GM12878 (cell line): Measurements from ENCODE around the gene TM6SF1. TPM values are rescaled to one million over a fixed set of nuclear protein-coding genes. Genes with fewer than 3 reads are reported as not detected.
A peak's percentile ranks its signal among the peaks of the same experiment; 100 is the strongest.

Experiments
- BHLHE40 ChIP-seq, 2 experiments: fragments of 450-650 bp in 1 of 2; IDR thresholded peaks; 2 replicates each; pipeline ENCODE4 v1.6.1; 2011 to 2017; ENCODE audit warnings: low read depth in 2 of 2, borderline replicate concordance in 1 of 2, improper control_type of control experiment in 1 of 2, low read length in 1 of 2, mild to moderate bottlenecking in 1 of 2
- EP300 ChIP-seq, 2 experiments: fragments of 150-350 bp in 1 of 2; IDR thresholded peaks; 2 replicates each; pipeline ENCODE4 v1.6.1; 2011 to 2012; ENCODE audit warnings: low read depth in 2 of 2, low read length in 2 of 2, borderline replicate concordance in 1 of 2, improper control_type of control experiment in 1 of 2, inconsistent platforms in 1 of 2; ENCODE audit not compliant: control insufficient read depth in 1 of 2
- GABPA ChIP-seq: IDR thresholded peaks from 2 replicates; pipeline ENCODE4 v1.6.1; 2014; ENCODE audit warnings: antibody characterized with exemption, low read depth, mild to moderate bottlenecking, inconsistent platforms
- HCFC1 ChIP-seq: fragments of 150-350 bp; IDR thresholded peaks from 2 replicates; pipeline ENCODE4 v1.6.1; 2014; ENCODE audit warnings: low read length
- IRF3 ChIP-seq: fragments of 450-650 bp; IDR thresholded peaks from 2 replicates; pipeline ENCODE4 v1.6.1; 2014; ENCODE audit warnings: mild to moderate bottlenecking
- IRF4 ChIP-seq: IDR thresholded peaks from 2 replicates; pipeline ENCODE4 v1.6.1; 2011; ENCODE audit warnings: low read depth, low read length
- MYB ChIP-seq: fragments of 150-350 bp; IDR thresholded peaks from 2 replicates; pipeline ENCODE4 v1.6.1; 2014; ENCODE audit warnings: mild to moderate bottlenecking, low read depth, low read length, borderline replicate concordance
- NR2C2 ChIP-seq: IDR thresholded peaks from 2 replicates; pipeline ENCODE4 v1.6.1; 2011; ENCODE audit warnings: borderline replicate concordance, low read depth; ENCODE audit not compliant: control insufficient read depth, insufficient read length
- PAX8 ChIP-seq: fragments of 450-650 bp; IDR thresholded peaks from 2 replicates; pipeline ENCODE4 v1.6.1; 2017; ENCODE audit warnings: mild to moderate bottlenecking, moderate library complexity
- PKNOX1 ChIP-seq: fragments of 450-650 bp; IDR thresholded peaks from 2 replicates; pipeline ENCODE4 v1.6.1; 2016; ENCODE audit warnings: mild to moderate bottlenecking
- RAD51 ChIP-seq: fragments of 450-650 bp; IDR thresholded peaks from 2 replicates; pipeline ENCODE4 v1.6.1; 2016; ENCODE audit warnings: moderate library complexity, mild to moderate bottlenecking, inconsistent platforms
- SMAD1 ChIP-seq: fragments of 450-650 bp; IDR thresholded peaks from 2 replicates; pipeline ENCODE4 v1.6.1; 2018; ENCODE audit warnings: mild to moderate bottlenecking, low read depth; ENCODE audit not compliant: partially characterized antibody
- USF2 ChIP-seq: IDR thresholded peaks from 2 replicates; pipeline ENCODE4 v1.6.1; 2011; ENCODE audit warnings: low read depth, low read length, improper control_type of control experiment, borderline replicate concordance
- ZBED1 ChIP-seq: IDR thresholded peaks from 2 replicates; pipeline ENCODE4 v1.6.1; 2016; ENCODE audit warnings: borderline replicate concordance
- ZBTB4 ChIP-seq: fragments of 450-650 bp; formaldehyde crosslinking; IDR thresholded peaks from 2 replicates; pipeline ENCODE4 v1.4.0; 2022; ENCODE audit warnings: mild to moderate bottlenecking, moderate library complexity
- ZBTB40 ChIP-seq: fragments of 450-650 bp; IDR thresholded peaks from 2 replicates; pipeline ENCODE4 v1.6.1; 2016; ENCODE audit warnings: mild to moderate bottlenecking, moderate library complexity, borderline replicate concordance
- ZNF622 ChIP-seq: fragments of 450-650 bp; IDR thresholded peaks from 2 replicates; pipeline ENCODE4 v1.6.1; 2017; ENCODE audit warnings: mild to moderate bottlenecking, inconsistent platforms
- polyA plus RNA-seq, 11 experiments: library from polyadenylated mRNA; depleted of rRNA in 4 of 11; unstranded in 6 of 11; stranded (reverse) in 5 of 11; fragments of >200 nt; fragmentation: Nextera tagmentation in 4 of 11; fragmentation: Illumina TruSeq in 1 of 11; extraction: Ambion mirVana in 4 of 11; extraction: Trizol in 1 of 11; gene quantifications; 1 replicate in 1 of 11; 2 replicates in 10 of 11; pipeline versions ENCODE4 v1.2.1 to v1.2.3, GENCODE V29; 2011 to 2016; ENCODE audit warnings: inconsistent platforms in 2 of 11, missing spikeins in 2 of 11, low read depth in 1 of 11
- total RNA-seq, 4 experiments: library from RNA; depleted of rRNA in 3 of 4; stranded (reverse); fragments of >200 nt in 3 of 4; fragmentation: Illumina TruSeq in 1 of 4; extraction: Trizol in 1 of 4; gene quantifications; 2 replicates each; pipeline versions ENCODE4 v1.2.1 to v1.2.3, GENCODE V29; 2013 to 2021

TM6SF1 gene
- total and polyA plus RNA-seq, 10 of the 15 experiments (the other 5 are each of a cell fraction or from before 2014, with no cell fraction given): 0.56 to 2.7 (median 1.2) TPM

- TF ChIP-seq GABPA: no peak
- peak in 1 of 2 experiments; percentile 51; a peak in 1 of 4 replicates for TF ChIP-seq BHLHE40 (IDR thresholded peaks at IDR 0.05; ENCODE audit: borderline replicate concordance in 1 of 2, low read depth in 2 of 2, low read length in 1 of 2)
- TF ChIP-seq ZBED1: no peak
- no peak for TF ChIP-seq MYB
- no peak for TF ChIP-seq ZBTB4 (CRISPR knock-in tag)
- no peak for TF ChIP-seq SMAD1
- no peak for TF ChIP-seq IRF3
- TF ChIP-seq HCFC1: no peak
- TF ChIP-seq NR2C2: no peak
- TF ChIP-seq RAD51: peak; percentile 21; the same call in 1 of the 2 replicates
- TF ChIP-seq USF2: no peak; the same call in 1 of the 2 replicates
- TF ChIP-seq PKNOX1: peak; percentile 67; the same call in 1 of the 2 replicates
- no peak for TF ChIP-seq ZNF622
- 0 out of 2 replicates have a peak, but pooled peaks have one; percentile 61 for TF ChIP-seq IRF4
- no peak for TF ChIP-seq PAX8
- no peak for TF ChIP-seq ZBTB40
- peak in 1 of 2 experiments; percentile 69; a peak in 2 of 4 replicates for TF ChIP-seq EP300 (IDR thresholded peaks at IDR 0.05; ENCODE audit: borderline replicate concordance in 1 of 2, control insufficient read depth in 1 of 2, low read depth in 2 of 2, low read length in 2 of 2)
Observed at GRCh38 chr15:83062768-83063180, 44.7 kb upstream of the TM6SF1 start (continued).
